Stimulated activated CD8-positive, alpha-beta memory T cell treated with anti-CD3 and anti-CD28 coated beads, Interleukin-15, amount 100 ng/mL, for 24 hours (primary cell): Measurements from ENCODE around the gene WHRN.
A peak's percentile ranks its signal among the peaks of the same experiment; 100 is the strongest.

ENCODE experiments used
- DNase-seq: peaks from one replicate; pipeline ENCODE4 v3.0.0-alpha.2; 2020; ENCODE audit warnings: low read depth

Gene WHRN

GRCh38 chr9:114396558-114397218, 108.6 kb downstream of the WHRN start:
- no peak for DNase-seq

GRCh38 chr9:114395768-114396167, 109.5 kb downstream of the WHRN start:
- no peak for DNase-seq

GRCh38 chr9:114395334-114395617, 110.0 kb downstream of the WHRN start:
- DNase-seq: no peak

- no peak for DNase-seq
Observed at GRCh38 chr9:114394523-114395333, 110.5 kb downstream of the WHRN start.

- no peak for DNase-seq
Observed at GRCh38 chr9:114392749-114393112, 112.5 kb downstream of the WHRN start.

- DNase-seq: no peak
Observed at GRCh38 chr9:114390952-114391351, 114.3 kb downstream of the WHRN start.

- no peak for DNase-seq
Observed at GRCh38 chr9:114389612-114390368, 115.5 kb downstream of the WHRN start.

GRCh38 chr9:114388764-114389375, 116.4 kb downstream of the WHRN start:
- DNase-seq: no peak

GRCh38 chr9:114388357-114388682, 117.0 kb downstream of the WHRN start:
- no peak for DNase-seq

GRCh38 chr9:114387680-114388356, 117.5 kb downstream of the WHRN start, which contains the start of gene AKNA:
Gene AKNA, minus strand, starts transcription at chr9:114387982. Its CDS starts 6,649 bp downstream, at chr9:114381333.
- peak; percentile 57 for DNase-seq

GRCh38 chr9:114386886-114387679, 118.2 kb downstream of the WHRN start:
- DNase-seq: no peak

- no peak for DNase-seq
Observed at GRCh38 chr9:114386361-114386885, 118.8 kb downstream of the WHRN start.

GRCh38 chr9:114385397-114386181, 119.7 kb downstream of the WHRN start:
- DNase-seq: no peak

- DNase-seq: no peak
Observed at GRCh38 chr9:114384836-114385396, 120.4 kb downstream of the WHRN start.

GRCh38 chr9:114384341-114384740, 120.9 kb downstream of the WHRN start:
- no peak for DNase-seq

GRCh38 chr9:114383521-114384231, 121.6 kb downstream of the WHRN start:
- no peak for DNase-seq

GRCh38 chr9:114382699-114383520, 122.4 kb downstream of the WHRN start:
- DNase-seq: no peak

- no peak for DNase-seq
Observed at GRCh38 chr9:114378883-114379282, 126.4 kb downstream of the WHRN start.
